Neural cell (in vitro differentiated cells): ENCODE data around the gene ADCY4.

Source experiments
- EP300 ChIP-seq: fragments of 450-650 bp; conservative IDR thresholded peaks from 2 replicates; pipeline ENCODE4 v1.6.1; 2014; ENCODE audit warnings: antibody characterized with exemption, mild to moderate bottlenecking, moderate library complexity; ENCODE audit not compliant: poor library complexity, severe bottlenecking
- EZH2 ChIP-seq: fragments of 200-600, 300-800 bp; shearing (Covaris generic), sonication (generic); IDR thresholded peaks from 2 replicates; pipeline ENCODE4 v1.6.1; 2014; ENCODE audit warnings: antibody characterized with exemption, low read length, borderline replicate concordance, mild to moderate bottlenecking; ENCODE audit not compliant: insufficient read depth, poor library complexity, severe bottlenecking
- TF ChIP-seq, protein P1 (sequence below): fragments of 450-650 bp; IDR thresholded peaks from 2 replicates; pipeline ENCODE4 v1.5.1; 2014; ENCODE audit warnings: antibody characterized with exemption, mild to moderate bottlenecking, moderate library complexity; ENCODE audit not compliant: poor library complexity, severe bottlenecking

DNA sequence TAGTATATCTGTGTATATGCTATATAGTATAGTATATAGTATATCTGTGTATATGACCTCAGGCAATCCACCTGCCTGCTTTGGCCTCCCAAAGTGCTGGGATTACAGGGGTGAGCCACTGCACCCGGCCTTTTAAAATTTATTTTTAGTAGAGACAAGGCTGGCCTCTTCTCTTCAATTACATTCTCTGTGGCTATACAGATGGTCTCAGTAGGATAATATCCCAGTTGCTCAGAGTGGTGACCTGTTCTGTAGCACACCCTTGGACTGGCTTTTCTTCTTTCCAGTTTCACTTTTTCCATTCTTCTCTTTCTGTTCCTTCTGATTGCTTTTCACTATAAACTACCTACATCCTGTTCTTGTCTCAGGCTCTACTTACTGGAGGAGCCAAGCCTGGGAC, 30.0 kb upstream of the ADCY4 start:
- TF ChIP-seq, protein P1, sequence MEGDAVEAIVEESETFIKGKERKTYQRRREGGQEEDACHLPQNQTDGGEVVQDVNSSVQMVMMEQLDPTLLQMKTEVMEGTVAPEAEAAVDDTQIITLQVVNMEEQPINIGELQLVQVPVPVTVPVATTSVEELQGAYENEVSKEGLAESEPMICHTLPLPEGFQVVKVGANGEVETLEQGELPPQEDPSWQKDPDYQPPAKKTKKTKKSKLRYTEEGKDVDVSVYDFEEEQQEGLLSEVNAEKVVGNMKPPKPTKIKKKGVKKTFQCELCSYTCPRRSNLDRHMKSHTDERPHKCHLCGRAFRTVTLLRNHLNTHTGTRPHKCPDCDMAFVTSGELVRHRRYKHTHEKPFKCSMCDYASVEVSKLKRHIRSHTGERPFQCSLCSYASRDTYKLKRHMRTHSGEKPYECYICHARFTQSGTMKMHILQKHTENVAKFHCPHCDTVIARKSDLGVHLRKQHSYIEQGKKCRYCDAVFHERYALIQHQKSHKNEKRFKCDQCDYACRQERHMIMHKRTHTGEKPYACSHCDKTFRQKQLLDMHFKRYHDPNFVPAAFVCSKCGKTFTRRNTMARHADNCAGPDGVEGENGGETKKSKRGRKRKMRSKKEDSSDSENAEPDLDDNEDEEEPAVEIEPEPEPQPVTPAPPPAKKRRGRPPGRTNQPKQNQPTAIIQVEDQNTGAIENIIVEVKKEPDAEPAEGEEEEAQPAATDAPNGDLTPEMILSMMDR = no peak
- TF ChIP-seq EP300 = no peak
- no peak for TF ChIP-seq EZH2
